Measurements from ENCODE around the gene CD84.

DNA sequence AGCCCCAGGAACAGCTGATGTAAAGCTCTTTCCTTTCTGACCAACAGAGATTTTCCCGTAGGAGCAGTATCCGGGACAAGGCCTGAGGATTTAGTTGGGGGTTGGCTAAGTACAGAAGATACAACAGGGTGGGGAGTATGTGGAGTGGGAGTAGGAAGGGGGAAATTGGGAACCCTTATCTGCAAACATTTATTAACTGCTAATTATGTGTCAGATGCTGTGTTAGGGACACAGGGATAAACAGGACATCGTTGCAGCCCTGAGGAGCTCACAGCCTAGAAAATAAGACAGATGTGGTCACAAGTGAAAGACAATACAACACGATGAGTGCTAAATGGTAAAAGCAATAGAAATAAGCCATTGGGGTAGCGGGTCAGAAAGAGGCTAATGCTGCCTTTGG, 12.0 kb downstream of the CD84 start:
- TF ChIP-seq, protein P1, sequence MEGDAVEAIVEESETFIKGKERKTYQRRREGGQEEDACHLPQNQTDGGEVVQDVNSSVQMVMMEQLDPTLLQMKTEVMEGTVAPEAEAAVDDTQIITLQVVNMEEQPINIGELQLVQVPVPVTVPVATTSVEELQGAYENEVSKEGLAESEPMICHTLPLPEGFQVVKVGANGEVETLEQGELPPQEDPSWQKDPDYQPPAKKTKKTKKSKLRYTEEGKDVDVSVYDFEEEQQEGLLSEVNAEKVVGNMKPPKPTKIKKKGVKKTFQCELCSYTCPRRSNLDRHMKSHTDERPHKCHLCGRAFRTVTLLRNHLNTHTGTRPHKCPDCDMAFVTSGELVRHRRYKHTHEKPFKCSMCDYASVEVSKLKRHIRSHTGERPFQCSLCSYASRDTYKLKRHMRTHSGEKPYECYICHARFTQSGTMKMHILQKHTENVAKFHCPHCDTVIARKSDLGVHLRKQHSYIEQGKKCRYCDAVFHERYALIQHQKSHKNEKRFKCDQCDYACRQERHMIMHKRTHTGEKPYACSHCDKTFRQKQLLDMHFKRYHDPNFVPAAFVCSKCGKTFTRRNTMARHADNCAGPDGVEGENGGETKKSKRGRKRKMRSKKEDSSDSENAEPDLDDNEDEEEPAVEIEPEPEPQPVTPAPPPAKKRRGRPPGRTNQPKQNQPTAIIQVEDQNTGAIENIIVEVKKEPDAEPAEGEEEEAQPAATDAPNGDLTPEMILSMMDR (IDR thresholded peaks at IDR 0.05), result no peak
- TF ChIP-seq EZH2 (IDR thresholded peaks at IDR 0.05; ENCODE audit: borderline replicate concordance, insufficient read depth, low read depth, low read length, poor library complexity, severe bottlenecking), result no peak
